GM10266 (cell line): ENCODE data around the gene PRPF19.
A peak's percentile ranks its signal among the peaks of the same experiment; 100 is the strongest.

Experiments used
- DNase-seq: peaks from one replicate; pipeline ENCODE4 v3.0.0; 2012; ENCODE audit errors: extremely low spot score
- CTCF ChIP-seq: IDR thresholded peaks from 2 replicates; pipeline ENCODE4 v1.5.1; 2012; ENCODE audit warnings: mild to moderate bottlenecking, low read depth; ENCODE audit not compliant: control insufficient read depth, insufficient read depth; ENCODE audit errors: missing control alignments

Gene PRPF19

GRCh38 chr11:60842668-60843600 lies 63.5 kb downstream of the PRPF19 start:
- TF ChIP-seq CTCF = no peak
- DNase-seq = no peak

DNA sequence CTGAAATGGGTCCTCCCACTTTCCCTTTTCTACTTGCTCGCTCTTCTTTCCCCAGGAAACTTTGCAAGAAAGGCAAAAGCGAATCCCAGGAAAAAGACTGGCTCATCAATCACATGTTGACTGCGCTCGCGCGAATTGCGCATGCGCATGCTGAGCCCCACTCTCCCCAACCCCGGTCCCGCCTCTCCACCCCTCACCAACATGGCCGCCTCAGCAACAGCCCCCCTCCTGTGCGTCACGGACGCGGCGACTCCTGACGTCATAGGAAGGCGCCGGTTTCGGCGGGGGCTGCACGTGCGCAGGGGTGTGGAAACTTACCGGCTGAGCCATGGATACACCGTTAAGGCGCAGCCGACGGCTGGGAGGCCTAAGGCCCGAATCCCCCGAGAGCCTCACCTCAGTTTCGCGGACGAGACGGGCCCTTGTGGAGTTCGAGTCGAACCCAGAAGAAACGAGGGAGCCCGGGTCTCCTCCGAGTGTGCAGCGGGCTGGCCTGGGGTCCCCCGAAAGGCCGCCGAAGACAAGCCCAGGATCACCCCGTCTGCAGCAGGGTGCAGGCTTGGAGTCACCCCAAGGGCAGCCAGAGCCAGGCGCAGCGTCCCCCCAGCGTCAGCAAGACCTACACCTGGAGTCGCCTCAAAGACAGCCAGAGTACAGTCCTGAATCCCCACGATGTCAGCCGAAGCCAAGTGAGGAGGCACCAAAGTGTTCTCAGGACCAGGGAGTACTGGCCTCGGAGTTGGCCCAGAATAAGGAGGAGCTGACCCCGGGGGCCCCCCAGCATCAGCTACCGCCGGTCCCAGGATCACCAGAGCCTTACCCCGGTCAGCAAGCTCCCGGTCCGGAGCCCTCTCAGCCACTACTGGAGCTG lies 64.4 kb downstream of the PRPF19 start, which contains the start of gene CCDC86:
TSS of gene CCDC86 (plus strand) at position 317 of the 871 bp plus-strand sequence. CDS start at position 329, 12 bp downstream.
- peak; percentile 99 for DNase-seq
- TF ChIP-seq CTCF = no peak
